RPMI7951 (cell line): Measurements from ENCODE around the gene EMB. TPM values are rescaled to one million over a fixed set of nuclear protein-coding genes. Genes with fewer than 3 reads are reported as not detected.

Source experiments
- total RNA-seq: library from RNA; depleted of rRNA; stranded (reverse); fragments of >200 nt; shearing (Covaris generic); gene quantifications from 2 replicates; pipeline ENCODE4 v1.2.3, GENCODE V29; 2014; rRNA removed

EMB gene
- total RNA-seq, 1 experiment from 2014 or later = 0.96 TPM

Other genes with a start within 250 kb of the EMB start
- 6.1 and 7.3 TPM in 2 replicates for gene PARP8, start 225.3 kb upstream of the EMB start, total RNA-seq